ENCODE data around the gene IL3RA. TPM values are rescaled to one million over a fixed set of nuclear protein-coding genes. Genes with fewer than 3 reads are reported as not detected.

Gene IL3RA
- total and polyA plus RNA-seq, 2 of the 8 experiments (the other 6 are each of a cell fraction or from before 2014, with no cell fraction given): 0.11 TPM; not detected in 1

DNA sequence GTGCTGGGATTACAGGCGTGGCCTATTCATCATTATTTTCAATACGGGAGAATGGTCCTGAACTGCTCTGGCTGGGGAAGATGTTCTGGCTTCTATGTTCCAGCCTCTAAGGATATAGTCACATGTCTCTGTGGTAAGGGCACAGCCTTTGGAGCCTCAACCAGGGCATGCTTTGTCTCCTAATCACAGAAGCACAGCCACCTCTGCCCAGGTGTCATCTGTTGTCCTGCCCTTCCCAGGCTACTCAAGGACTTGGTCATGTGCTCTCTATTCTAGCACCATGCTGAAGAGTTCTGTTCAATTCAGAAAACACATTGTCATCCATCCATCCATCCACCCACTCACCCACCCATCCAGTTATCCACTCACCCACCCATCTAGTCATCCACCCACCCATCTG lies 86.6 kb downstream of the IL3RA start:
- Histone ChIP-seq H4K20me1 (replicated peaks in 1 of 2; ENCODE audit: control insufficient read depth in 1 of 2, insufficient read depth in 2 of 2, low read length in 2 of 2) (peaks cover 0 to 15% of the 10 kb centered on the region in 2 experiments), H2BK15ac (ENCODE audit: low read length) (no peak overlapping the region), H3K4me3 (ENCODE audit: extremely low read depth in 1 of 4, insufficient read depth in 2 of 4, low read depth in 3 of 4, low read length in 4 of 4) (no peak overlapping the region), H3K23me2 (ENCODE audit: low read depth, low read length) (peaks cover 12% of the 10 kb centered on the region; the same call in 1 of the 2 replicates), H3K79me2 (ENCODE audit: control insufficient read depth in 1 of 2, insufficient read depth in 2 of 2, low read length in 2 of 2) (no peaks in the 10 kb centered on the region), H3K9me3 (ENCODE audit: insufficient read depth in 2 of 2, low read depth in 1 of 2, low read length in 1 of 2) (peaks cover 0 to 10% of the 10 kb centered on the region in 2 experiments; a peak in 1 of 4 replicates), H3K4me2 (ENCODE audit: insufficient read depth in 1 of 2, low read depth in 2 of 2, low read length in 2 of 2) (no peak overlapping the region), H4K91ac (replicated peaks; ENCODE audit: insufficient read length, low read length) (no peak overlapping the region), H2BK5ac (ENCODE audit: low read depth, low read length) (no peak overlapping the region), H3K27me3 (replicated peaks in 1 of 4; ENCODE audit: control insufficient read depth in 3 of 4, extremely low read depth in 1 of 4, insufficient read depth in 3 of 4, low read length in 3 of 4) (no peaks in the 10 kb centered on the region), H3K23ac (ENCODE audit: insufficient read length) (no peak overlapping the region), H3K9ac (replicated peaks in 1 of 4; ENCODE audit: extremely low read depth in 1 of 4, low read depth in 3 of 4, low read length in 3 of 4) (no peak overlapping the region), H2AK5ac (ENCODE audit: low read depth, low read length) (no peak overlapping the region), H3K18ac (ENCODE audit: extremely low read depth, low read length) (no peak overlapping the region), H4K5ac (ENCODE audit: insufficient read length, low read depth, low read length) (no peak overlapping the region), H3K27ac (ENCODE audit: low read depth, low read length) (no peak overlapping the region), H3K36me3 (ENCODE audit: control insufficient read depth in 2 of 4, insufficient read depth in 4 of 4, low read length in 3 of 4) (peaks cover 31 to 79% (median 67%) of the 10 kb centered on the region in 4 experiments), H2BK12ac (ENCODE audit: low read depth, low read length) (no peak overlapping the region), H3K14ac (ENCODE audit: insufficient read length) (no peak overlapping the region), H3K4ac (replicated peaks; ENCODE audit: insufficient read length, low read depth, low read length) (no peak overlapping the region), H2BK20ac (ENCODE audit: low read length) (no peak overlapping the region), H2AFZ (ENCODE audit: low read length) (no peak overlapping the region), H3K4me1 (replicated peaks in 1 of 4; ENCODE audit: control insufficient read depth in 3 of 4, insufficient read depth in 4 of 4, low read length in 3 of 4) (no peaks in the 10 kb centered on the region), H3K56ac (replicated peaks; ENCODE audit: insufficient read length, low read depth, low read length) (no peak overlapping the region), H4K8ac (ENCODE audit: extremely low read depth, insufficient read depth, low read length) (no peak overlapping the region), H2BK120ac (replicated peaks; ENCODE audit: low read depth, low read length) (no peak overlapping the region), H3K79me1 (ENCODE audit: low read depth, low read length) (no peaks in the 10 kb centered on the region)
- 86% methylated on average over 2 of the region's 2 CpGs; no CpG with 5 or more reads in 1 of the 2 experiments for WGBS, 2 experiments (ENCODE audit: extremely low coverage in 1 of 2, insufficient coverage in 1 of 2, insufficient read length in 1 of 2, insufficient replicate concordance in 2 of 2, low coverage in 1 of 2, low lambda C conversion rate in 2 of 2, missing lambda C conversion rate in 1 of 2)
- TF ChIP-seq POLR2A (IDR thresholded peaks at IDR 0.05; ENCODE audit: control extremely low read depth in 1 of 2, low read depth in 2 of 2, low read length in 2 of 2) (0 out of 3 replicates have a peak, but pooled peaks of 1 of the 2 experiments have one; percentile 34), SAP30 (IDR thresholded peaks at IDR 0.05; ENCODE audit: insufficient read depth, insufficient replicate concordance, low read length) (no peak), EGR1 (IDR thresholded peaks at IDR 0.05; ENCODE audit: borderline replicate concordance, low read depth, low read length) (no peak)
- DNase-seq (ENCODE audit: low read depth in 1 of 2, low spot score in 2 of 2): no peak
- ChIA-PET CTCF (ENCODE audit: partially characterized antibody) (no interaction called here), POLR2A (ENCODE audit: partially characterized antibody) (no interaction called here)
- no peak for FAIRE-seq

Measured in H1 (cell line).